Omental fat pad (tissue), 4 donors: ENCODE measurements around the gene ZNF71. TPM values are rescaled to one million over a fixed set of nuclear protein-coding genes. Genes with fewer than 3 reads are reported as not detected.

Experiments used
- ATAC-seq: fragments of 150-250 bp; one replicate; pipeline ENCODE4 v1.9.1; 2016; ENCODE audit warnings: mild to moderate bottlenecking, moderate library complexity; ENCODE audit not compliant: low FRiP score
- DNase-seq: peaks from one replicate; pipeline ENCODE4 v3.0.0-alpha.2; 2019; ENCODE audit warnings: low spot score
- total RNA-seq, 4 donors: library from RNA; depleted of rRNA; stranded (reverse); fragments of >200 nt; gene quantifications; one replicate each; pipeline ENCODE4 v1.1.0, GENCODE V29; 2016
- TF ChIP-seq, protein P1 (sequence below), 3 donors: fragments of 450-650 bp; IDR thresholded peaks; one replicate each; pipeline ENCODE4 v1.5.1; 2016 to 2017; ENCODE audit warnings: antibody characterized with exemption in 3 of 3, mild to moderate bottlenecking in 3 of 3, moderate library complexity in 2 of 3

ZNF71 gene
- 10 to 100 TPM in 2 of 4 donors, 1 to 10 TPM in 2; 5.8 to 11.2 (median 9.6) TPM for total RNA-seq

GRCh38 chr19:56594783-56595547 is at the start of gene ZNF71:
ZNF71 (plus strand) TSS chr19:56595302; CDS start chr19:56601559, 6,257 bp downstream.
- peak; percentile 58 for DNase-seq
- peak; percentile 92 for ATAC-seq
- TF ChIP-seq, protein P1, sequence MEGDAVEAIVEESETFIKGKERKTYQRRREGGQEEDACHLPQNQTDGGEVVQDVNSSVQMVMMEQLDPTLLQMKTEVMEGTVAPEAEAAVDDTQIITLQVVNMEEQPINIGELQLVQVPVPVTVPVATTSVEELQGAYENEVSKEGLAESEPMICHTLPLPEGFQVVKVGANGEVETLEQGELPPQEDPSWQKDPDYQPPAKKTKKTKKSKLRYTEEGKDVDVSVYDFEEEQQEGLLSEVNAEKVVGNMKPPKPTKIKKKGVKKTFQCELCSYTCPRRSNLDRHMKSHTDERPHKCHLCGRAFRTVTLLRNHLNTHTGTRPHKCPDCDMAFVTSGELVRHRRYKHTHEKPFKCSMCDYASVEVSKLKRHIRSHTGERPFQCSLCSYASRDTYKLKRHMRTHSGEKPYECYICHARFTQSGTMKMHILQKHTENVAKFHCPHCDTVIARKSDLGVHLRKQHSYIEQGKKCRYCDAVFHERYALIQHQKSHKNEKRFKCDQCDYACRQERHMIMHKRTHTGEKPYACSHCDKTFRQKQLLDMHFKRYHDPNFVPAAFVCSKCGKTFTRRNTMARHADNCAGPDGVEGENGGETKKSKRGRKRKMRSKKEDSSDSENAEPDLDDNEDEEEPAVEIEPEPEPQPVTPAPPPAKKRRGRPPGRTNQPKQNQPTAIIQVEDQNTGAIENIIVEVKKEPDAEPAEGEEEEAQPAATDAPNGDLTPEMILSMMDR (IDR thresholded peaks at IDR 0.05), result no peak

DNA sequence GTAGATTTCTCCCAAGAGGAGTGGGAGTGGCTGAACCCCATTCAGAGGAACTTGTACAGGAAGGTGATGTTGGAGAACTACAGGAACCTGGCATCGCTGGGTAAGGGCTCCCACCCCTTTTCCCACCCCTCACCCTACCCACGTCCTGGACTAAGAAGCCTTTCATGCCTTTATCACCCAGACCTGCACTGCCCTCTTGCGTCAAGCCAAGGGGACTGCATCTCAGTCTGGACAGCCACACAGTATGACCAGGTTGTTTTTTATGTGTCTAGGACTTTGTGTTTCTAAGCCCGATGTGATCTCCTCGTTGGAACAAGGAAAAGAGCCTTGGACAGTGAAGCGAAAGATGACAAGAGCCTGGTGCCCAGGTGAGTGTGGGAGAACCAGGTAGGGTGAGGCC is 47.6 kb upstream of the ZNF71 start:
- DNase-seq (no peak), ATAC-seq (no peak)
- TF ChIP-seq, protein P1 (IDR thresholded peaks at IDR 0.05), result no peak

DNA sequence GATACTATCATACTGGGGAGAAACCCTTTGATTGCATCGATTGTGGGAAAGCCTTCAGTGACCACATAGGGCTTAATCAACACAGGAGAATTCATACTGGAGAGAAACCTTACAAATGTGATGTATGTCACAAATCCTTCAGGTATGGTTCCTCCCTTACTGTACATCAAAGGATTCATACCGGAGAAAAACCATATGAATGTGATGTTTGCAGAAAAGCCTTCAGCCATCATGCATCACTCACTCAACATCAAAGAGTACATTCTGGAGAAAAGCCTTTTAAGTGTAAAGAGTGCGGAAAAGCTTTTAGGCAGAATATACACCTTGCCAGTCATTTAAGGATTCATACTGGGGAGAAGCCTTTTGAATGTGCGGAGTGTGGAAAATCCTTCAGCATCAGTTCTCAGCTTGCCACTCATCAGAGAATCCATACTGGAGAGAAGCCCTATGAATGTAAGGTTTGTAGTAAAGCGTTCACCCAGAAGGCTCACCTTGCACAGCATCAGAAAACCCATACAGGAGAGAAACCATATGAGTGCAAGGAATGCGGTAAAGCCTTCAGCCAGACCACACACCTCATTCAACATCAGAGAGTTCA is 40.7 kb upstream of the ZNF71 start:
- no peak for ATAC-seq
- no peak for DNase-seq
- TF ChIP-seq, protein P1 (IDR thresholded peaks at IDR 0.05), result no peak

DNA sequence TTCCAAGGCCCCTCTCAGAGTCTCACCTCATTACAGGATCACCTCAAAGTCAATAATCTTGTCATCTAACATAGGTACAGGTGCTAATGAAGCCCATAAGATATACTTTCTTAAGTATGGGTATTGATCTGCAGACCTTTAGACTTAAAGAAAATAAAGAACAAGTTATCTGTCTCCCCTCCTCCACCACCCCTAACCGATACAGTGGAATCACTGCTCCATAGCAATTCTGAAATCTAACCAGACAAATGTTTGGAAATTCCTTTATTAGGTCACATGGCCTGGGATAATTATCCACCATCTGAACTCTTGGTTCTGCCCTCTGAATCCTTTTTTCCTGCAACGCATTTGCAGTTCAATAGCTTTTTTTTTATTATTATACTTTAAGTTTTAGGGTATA is 32.3 kb upstream of the ZNF71 start:
- DNase-seq (no peak), ATAC-seq (no peak)
- TF ChIP-seq, protein P1 (IDR thresholded peaks at IDR 0.05), result no peak

GRCh38 chr19:56566904-56567273 is 28.2 kb upstream of the ZNF71 start:
- TF ChIP-seq, protein P1 (IDR thresholded peaks at IDR 0.05), result no peak
- ATAC-seq, result peak; percentile 51

GRCh38 chr19:56567274-56568120 is 27.6 kb upstream of the ZNF71 start, which contains the start of gene ZNF470:
ZNF470 (plus strand) TSS chr19:56567468; CDS start chr19:56570312, 2,844 bp downstream.
- ATAC-seq, result peak; percentile 98
- peak; percentile 91 for DNase-seq
- TF ChIP-seq, protein P1 (IDR thresholded peaks at IDR 0.05), result no peak

More at GRCh38 chr19:56566904-56567273, 28.2 kb upstream of the ZNF71 start:
- no peak for DNase-seq
